ENCODE measurements around the gene AQP7.
"Not testable (repeated sequence)": the region's sequence is repeated elsewhere in the genome, so short reads cannot be mapped to it uniquely, and the experiment has no call there.

Gene AQP7

DNA sequence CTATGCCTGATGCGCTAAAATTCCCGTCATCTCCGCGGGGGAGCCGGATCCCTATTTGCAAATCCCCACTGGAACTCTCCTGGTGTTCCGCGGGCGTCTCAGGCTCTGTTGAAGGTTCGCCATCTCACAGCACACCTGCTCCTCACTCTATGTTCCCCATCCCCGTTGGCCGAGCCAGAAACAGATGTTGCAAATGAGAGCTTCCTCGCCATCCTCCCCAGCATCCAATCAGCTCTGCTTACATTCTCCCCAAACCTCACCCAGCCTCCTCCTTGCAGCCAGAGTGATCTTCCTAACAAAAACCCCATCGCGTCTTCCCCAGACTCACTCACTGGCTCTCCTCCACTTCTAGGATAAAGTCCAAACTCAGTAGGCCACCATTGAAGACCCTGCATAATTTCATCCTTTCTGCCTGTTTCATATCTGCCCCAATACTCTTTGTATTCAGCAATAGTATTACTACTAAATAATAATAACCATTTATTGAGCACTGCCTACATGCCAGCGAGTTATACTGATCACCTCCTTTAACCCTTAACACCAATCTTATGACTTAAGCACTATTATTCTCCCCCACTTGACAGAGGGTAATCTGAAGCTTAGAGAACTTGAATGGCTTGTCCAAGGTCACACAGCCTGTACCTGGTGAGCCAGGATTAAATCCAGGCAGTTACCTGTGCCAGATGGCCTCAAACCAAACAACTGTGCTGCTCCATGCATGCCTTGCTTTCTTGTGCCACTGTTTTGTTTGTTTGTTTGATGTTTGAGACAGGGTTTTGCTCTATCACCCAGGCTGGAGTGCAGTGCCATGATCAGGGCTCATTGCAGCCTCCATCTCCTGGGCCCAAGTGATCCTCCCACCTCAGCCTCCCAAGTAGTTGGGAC, 14.0 kb downstream of the AQP7 start:
- no peak for TF ChIP-seq Cebpa-rat (IDR thresholded peaks at IDR 0.05)
- H3K27ac ChIP-seq: no peak overlapping the region
- no peak overlapping the region for H3K4me3 ChIP-seq
- no peak overlapping the region for H3K9ac ChIP-seq
- no peaks in the 10 kb centered on the region for H3K27me3 ChIP-seq
- H3K4me1 ChIP-seq: peaks cover 0 to 16% (median 11%) of the 10 kb centered on the region in 10 experiments; a peak in 12 of 20 replicates
- H3K9me3 ChIP-seq (replicated peaks in 1 of 11): no peaks in the 10 kb centered on the region
- H4K20me1 ChIP-seq: no peaks in the 10 kb centered on the region
- no peak overlapping the region for H3K4me2 ChIP-seq
- H3K36me3 ChIP-seq: no peaks in the 10 kb centered on the region

DNA sequence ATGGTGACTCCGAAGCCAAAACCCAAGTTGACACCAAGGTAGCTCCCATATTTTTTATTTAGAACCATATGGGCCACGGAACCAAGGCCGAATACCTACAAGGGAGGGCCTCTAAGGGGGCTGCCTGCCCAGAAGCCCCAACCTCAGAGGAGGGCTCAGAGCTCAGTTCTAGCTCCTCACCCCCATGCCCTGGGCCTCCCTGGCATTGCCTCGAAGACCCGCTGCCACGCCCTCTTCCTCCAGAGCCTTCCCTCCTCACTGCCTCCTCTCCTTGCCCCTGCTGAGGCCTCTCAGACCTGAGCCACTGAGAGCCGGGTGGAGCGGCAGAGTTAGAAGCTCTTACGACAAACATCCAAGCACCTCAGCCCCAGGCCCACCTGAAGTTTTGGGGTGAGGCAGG, 15.4 kb downstream of the AQP7 start:
- H3K4me1 ChIP-seq: peaks cover 0 to 16% (median 11%) of the 10 kb centered on the region in 10 experiments; a peak in 12 of 20 replicates
- not testable (repeated sequence) for H3K9ac ChIP-seq; H4K20me1 ChIP-seq; H3K36me3 ChIP-seq; H3K4me2 ChIP-seq; H3K27ac ChIP-seq; H3K4me3 ChIP-seq; H3K27me3 ChIP-seq; H3K9me3 ChIP-seq (replicated peaks in 1 of 11)

DNA sequence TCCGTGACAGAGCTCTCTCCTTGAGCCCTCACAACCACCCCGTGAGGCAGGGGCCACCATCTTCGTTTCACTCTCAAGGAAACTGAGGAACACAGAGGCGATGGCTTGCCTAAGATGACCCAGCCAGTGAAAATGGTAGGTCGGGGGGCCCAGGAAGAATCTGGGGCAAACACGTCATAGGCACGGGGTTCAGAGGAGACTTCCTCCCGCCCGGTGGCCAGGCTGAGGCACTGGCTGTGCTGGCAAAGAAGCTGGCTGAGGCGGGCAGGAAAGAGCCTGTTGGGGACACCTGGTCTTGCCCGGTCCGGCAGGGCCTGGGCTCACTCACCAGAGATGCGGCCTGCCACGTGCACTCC, 15.7 kb downstream of the AQP7 start:
- not testable (repeated sequence) for H3K9me3 ChIP-seq (replicated peaks in 1 of 11); H4K20me1 ChIP-seq; H3K27me3 ChIP-seq; H3K27ac ChIP-seq; H3K9ac ChIP-seq; H3K4me2 ChIP-seq; H3K4me3 ChIP-seq; H3K36me3 ChIP-seq
- H3K4me1 ChIP-seq: peaks cover 0 to 16% (median 11%) of the 10 kb centered on the region in 10 experiments; a peak in 12 of 20 replicates

DNA sequence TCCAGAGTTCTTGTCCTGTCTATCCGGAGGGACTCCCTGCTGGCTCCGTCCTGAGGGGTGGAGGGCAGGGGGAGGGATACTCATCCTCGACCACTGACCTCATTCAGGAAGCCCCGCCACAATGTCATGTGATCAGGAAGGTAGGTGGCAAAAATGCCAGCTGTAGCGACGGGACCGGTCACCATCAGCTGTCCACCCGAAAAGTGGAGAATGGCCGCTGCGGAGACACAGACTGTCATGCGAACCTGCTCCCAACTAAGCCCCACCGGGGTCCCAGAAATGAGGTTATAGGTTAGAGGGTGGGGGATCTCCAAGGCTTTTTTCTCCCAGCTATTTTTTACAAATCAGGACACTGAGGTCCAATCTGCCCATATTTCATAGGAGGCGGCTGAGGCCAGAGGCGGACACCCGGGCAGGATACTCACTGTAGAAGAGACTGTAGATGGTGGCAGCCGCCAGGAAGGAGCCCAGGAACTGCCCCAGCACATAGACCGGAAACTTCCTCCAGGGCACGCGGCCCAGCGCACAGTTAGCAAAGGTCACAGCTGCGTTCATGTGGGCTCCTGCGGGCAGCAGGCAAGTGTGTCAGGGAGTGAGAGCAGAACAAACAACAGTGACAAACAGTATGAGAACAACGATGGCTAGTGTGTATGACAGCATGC, 16.3 kb downstream of the AQP7 start:
- H3K4me2 ChIP-seq; H4K20me1 ChIP-seq; H3K27ac ChIP-seq; H3K4me3 ChIP-seq; H3K9ac ChIP-seq; H3K27me3 ChIP-seq; H3K36me3 ChIP-seq; H3K9me3 ChIP-seq (replicated peaks in 1 of 11): not testable (repeated sequence)
- peaks cover 0 to 16% (median 11%) of the 10 kb centered on the region in 10 experiments; a peak in 12 of 20 replicates for H3K4me1 ChIP-seq

DNA sequence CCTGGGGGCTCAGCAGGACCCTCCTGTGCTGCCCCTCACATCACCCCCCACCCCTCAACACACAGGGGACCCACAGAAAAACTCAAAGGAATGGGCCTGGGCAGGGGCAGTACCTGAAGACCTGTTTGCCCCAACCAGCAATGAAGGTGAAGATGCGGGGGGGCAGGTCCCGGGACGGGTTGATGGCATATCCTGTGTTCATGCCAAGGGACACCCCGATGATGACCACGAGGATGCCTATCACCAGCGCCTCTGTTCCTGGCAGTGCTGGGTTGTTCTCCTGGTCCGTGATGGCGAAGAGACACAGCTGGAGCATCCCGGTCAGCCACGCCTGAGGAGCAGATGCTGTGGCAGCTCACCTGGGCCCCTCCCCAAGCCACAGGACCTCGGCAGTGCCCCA, 16.8 kb downstream of the AQP7 start:
- peaks cover 0 to 16% (median 11%) of the 10 kb centered on the region in 10 experiments; a peak in 12 of 20 replicates for H3K4me1 ChIP-seq
- not testable (repeated sequence) for H4K20me1 ChIP-seq; H3K9me3 ChIP-seq (replicated peaks in 1 of 11); H3K9ac ChIP-seq; H3K27ac ChIP-seq; H3K4me3 ChIP-seq; H3K27me3 ChIP-seq; H3K36me3 ChIP-seq; H3K4me2 ChIP-seq

DNA sequence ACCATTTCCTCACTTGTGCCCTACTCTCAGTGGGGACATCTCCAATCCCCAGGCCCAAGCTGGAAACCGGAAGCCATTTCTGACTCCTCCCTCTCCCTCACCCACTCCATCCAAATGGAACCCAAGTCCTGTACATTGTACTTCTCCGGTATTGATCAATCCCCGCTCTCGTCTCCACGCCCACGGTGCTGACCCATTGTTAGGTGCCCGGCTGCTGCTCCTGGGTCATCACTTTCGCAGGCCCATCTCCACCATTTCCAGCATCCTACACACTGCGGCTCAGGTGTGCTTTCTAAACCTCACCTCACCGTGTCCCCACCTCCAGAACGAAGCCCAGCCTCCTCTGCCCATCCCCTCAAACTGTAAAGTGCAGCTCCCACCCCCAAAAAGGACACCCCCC, 19.0 kb downstream of the AQP7 start:
- H4K20me1 ChIP-seq; H3K4me3 ChIP-seq; H3K27me3 ChIP-seq; H3K4me2 ChIP-seq; H3K9me3 ChIP-seq (replicated peaks in 1 of 11); H3K36me3 ChIP-seq; H3K27ac ChIP-seq; H3K9ac ChIP-seq: not testable (repeated sequence)
- peaks cover 0 to 16% (median 11%) of the 10 kb centered on the region in 10 experiments; a peak in 12 of 20 replicates for H3K4me1 ChIP-seq

DNA sequence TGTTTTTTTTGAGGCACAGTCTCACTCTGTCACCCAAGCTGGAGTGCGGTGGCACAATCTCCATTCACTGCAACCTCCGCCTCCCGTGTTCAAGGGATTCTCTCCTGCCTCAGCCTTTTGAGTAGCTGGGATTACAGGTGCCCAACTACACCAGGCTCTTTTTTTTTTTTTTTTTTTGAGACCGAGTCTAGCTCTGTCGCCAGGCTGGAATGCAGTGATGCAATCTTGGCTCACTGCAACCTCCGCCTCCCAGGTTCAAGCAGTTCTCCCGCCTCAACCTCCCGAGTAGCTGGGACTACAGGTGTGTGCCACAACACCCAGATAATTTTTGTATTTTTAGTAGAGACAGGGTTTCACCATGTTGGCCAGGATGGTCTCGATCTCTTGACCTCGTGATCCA, 20.0 kb downstream of the AQP7 start:
- H3K4me3 ChIP-seq; H3K27ac ChIP-seq; H3K27me3 ChIP-seq; H4K20me1 ChIP-seq; H3K36me3 ChIP-seq; H3K9me3 ChIP-seq (replicated peaks in 1 of 11); H3K9ac ChIP-seq; H3K4me2 ChIP-seq: not testable (repeated sequence)
- peaks cover 0 to 16% (median 11%) of the 10 kb centered on the region in 10 experiments; a peak in 12 of 20 replicates for H3K4me1 ChIP-seq

DNA sequence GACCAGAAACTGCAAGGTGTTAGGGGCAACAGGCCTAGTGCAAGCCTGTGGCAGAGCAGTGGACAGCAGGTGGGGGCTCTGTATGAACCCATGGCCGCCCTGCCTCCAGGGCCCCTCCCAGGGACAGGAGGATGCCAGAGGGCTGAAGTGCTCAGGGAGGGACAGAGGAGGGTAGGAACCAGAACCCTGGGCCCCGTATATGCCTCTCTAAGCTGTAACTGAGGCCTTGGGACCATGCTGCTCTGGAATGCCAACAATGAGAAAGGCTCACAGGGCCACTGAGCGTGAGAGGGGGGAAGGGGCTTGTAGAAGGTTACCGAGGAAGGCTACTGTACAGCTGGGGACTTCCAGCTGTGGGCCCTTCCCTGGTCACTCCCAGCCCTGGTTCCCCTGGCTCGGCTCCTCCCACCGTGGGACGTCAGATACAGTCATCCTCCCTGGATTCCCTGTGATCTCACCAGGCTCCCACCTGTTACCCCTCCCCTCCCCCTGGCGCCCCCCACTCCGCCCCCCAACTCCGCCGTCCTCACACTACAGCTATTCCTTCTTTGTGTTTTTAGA, 21.1 kb downstream of the AQP7 start:
- Histone ChIP-seq H3K36me3 (no peaks in the 10 kb centered on the region), H3K4me3 (no peak overlapping the region), H3K4me2 (no peak overlapping the region), H3K9ac (no peak overlapping the region), H3K9me3 (replicated peaks in 1 of 11) (no peaks in the 10 kb centered on the region), H3K4me1 (peaks cover 0 to 16% (median 11%) of the 10 kb centered on the region in 10 experiments; a peak in 13 of 20 replicates), H4K20me1 (no peaks in the 10 kb centered on the region), H3K27me3 (no peaks in the 10 kb centered on the region), H3K27ac (no peak overlapping the region)
- no peak for TF ChIP-seq Cebpa-rat (IDR thresholded peaks at IDR 0.05)

DNA sequence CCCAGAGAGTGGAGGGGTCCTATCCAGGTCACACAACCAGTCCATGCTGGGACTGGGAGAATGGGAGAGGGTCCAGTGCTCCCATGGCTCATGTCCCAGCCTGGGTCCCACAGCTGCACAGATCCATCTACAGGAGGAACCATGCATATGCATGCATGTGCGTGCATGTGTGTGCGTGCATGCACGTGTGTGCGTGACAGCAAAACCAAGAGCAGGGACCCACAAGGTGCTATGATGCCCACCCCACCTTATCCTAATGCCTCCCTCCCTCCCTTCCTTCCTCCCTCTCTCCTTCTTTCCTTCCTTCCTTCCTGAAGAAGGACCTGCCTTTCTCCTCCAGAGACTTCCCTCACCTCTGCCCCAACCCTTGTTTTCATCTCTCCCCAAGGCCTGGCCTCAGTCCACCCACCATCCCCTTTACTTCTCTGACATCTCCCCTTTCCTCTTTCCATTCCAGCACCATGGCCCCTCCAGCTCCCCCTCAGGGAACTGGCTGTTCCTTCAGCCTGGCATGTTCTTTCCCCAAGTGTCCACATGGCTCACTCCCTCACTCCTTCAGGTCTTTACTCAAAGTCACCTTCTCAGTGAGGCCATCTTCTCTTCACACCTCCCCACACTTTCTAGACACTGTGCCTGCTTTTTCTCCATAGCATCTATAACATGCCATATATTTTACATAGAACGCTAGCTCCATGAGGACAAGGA, 21.8 kb downstream of the AQP7 start:
- no peaks in the 10 kb centered on the region; a peak in 1 of 22 replicates for H4K20me1 ChIP-seq
- no peaks in the 10 kb centered on the region for H3K27me3 ChIP-seq
- H3K9ac ChIP-seq: no peak overlapping the region
- H3K4me2 ChIP-seq: no peak overlapping the region
- H3K4me1 ChIP-seq: peaks cover 0 to 16% (median 11%) of the 10 kb centered on the region in 10 experiments; a peak in 13 of 20 replicates
- TF ChIP-seq Cebpa-rat (IDR thresholded peaks at IDR 0.05): no peak
- no peak overlapping the region for H3K27ac ChIP-seq
- H3K36me3 ChIP-seq: no peaks in the 10 kb centered on the region
- no peak overlapping the region for H3K4me3 ChIP-seq
- H3K9me3 ChIP-seq (replicated peaks in 1 of 11): no peaks in the 10 kb centered on the region

Measured in BLaER1 treated with 17β-estradiol and CSF1 and Interleukin-3, amounts not matched to agents 10 nM and 100 nM (cell line).